Activated CD4-positive, alpha-beta T cell treated with anti-CD3 and anti-CD28 coated beads for 4 hours (primary cell): ENCODE measurements around the gene NBEAL2.

Experiments
- DNase-seq, 2 donors: peaks; one replicate each; pipeline ENCODE4 v3.0.0-alpha.2; 2020

NBEAL2 gene

DNA sequence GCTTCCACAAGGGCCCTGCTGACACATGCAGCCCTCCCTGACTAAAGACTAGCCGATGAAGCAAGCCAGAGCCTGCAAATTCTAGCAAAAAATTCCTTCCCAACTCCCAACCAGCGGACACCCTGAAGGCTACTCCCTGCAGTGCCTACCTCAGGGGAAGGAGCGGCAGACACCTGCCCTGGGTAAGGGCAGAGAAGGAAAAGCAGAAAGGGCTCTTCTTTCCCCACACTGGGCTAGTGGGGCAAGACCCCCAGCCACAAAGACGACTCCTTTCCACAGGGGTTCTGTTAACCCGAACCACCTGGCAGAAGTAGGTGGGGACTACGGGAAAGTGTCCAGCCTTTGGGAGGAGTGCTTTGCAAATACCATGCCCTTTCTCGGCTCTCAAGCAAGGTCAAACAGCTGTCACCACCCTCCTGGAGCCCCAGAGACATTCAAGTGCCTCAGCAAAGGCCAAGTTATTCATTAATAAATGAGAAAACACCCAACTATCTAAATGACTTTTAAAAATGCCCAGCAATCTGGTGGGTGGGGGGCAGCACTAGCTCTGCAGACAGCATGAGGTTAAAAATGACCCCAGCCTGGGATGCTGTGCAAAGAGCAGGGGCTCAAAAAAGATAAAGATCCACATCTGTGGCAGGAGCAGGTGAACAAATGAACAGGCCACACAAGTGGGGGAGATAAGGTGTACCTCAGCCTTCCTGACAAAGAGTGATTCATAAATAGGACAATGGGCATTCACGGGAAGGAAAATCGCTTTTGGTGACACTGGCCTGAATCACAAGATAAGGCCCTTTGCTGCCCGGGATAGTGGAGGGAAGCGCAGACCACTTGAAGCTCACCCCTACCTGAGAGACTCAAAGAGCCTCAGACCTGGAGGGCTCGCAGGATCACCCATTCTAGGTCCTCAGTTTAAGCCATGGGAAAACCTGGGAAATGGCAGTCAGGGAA lies 36.0 kb upstream of the NBEAL2 start:
- DNase-seq, result no peak

DNA sequence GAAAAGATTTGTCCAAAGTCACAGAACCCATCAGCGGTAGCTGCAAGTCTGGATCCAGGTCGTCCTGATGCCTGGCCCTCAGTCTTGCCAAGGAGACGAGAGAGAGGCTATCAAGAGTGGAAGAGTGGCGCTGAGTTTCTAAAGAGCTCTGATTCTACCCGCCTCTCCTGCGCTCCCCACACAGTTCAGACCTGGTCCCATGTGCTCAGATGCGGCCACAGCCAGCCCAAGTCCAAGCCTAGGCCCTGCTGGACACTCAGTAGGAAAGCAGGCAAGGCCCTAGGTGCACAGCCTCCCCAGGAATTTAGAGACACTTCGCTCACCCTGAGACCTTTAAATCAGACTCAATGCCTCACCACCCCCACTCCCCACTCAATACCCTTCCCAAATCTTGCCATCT lies 35.3 kb upstream of the NBEAL2 start:
- no peak for DNase-seq

DNA sequence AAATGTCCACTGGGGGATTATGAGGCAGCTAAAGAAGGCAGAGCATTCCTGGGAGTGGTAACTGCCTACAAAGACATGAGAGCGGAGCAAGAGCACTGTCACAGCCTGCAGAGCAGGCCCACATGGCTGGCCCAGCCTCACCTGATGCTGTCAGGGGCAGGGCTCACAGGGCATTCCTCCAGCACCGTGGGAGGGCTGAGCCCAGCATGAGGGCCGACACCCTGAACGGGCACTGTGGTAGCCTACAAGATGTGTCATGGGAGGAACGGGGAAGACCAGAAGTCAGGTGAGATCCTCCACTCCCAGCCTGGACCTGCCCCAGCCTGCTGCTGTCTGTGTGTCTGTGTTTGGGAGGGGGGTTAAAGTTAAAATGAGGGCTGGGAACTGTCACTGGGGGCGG lies 33.0 kb upstream of the NBEAL2 start:
- DNase-seq, result no peak

- DNase-seq, result peak; percentile 59 to 67
These were observed 32.5 kb upstream of the NBEAL2 start for GRCh38 chr3:46946856-46947545.

GRCh38 chr3:46947546-46947901 lies 31.9 kb upstream of the NBEAL2 start:
- no peak for DNase-seq

- DNase-seq, result peak; percentile 69 to 71
These were observed 31.3 kb upstream of the NBEAL2 start for GRCh38 chr3:46947981-46948791.

DNA sequence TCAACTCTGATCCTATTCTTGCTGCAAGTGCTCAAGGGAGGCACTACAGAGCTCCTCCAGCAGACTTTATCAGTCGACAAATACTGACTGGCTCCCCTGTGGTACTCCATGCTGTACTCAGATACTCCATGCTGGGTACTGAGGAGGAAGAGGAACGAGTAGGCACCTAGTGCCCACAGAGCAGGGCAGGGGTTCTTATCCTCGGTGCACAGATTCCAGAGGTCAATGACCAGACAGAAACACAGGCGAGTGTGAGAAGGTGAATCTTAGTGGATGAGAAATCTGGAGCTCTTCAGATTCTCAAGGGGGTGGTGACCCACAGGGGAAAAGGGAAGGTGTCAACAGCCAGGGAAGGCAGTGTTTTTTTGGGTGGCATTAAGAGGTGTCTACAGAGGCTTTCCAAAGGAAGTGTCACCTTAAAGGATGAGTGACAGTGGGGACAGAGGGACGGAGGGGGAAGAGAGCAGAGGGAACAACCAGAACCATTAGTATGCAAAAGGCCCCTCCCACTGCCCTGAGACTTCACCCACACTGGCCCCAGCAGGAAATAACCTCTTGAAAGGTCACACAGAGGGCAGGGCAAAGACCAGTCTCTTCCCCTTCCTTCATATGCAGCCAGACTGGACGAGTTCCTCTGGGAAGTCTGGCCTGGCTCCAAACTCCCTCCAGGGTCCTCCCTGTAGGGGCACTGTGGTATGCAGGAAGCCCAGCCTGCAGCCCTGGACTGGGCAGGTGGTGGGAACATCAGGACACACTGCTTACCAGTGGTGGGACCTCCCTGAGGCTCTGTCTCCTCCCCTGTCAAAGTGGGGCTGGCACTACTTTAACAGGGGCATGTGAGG lies 30.4 kb upstream of the NBEAL2 start:
- no peak for DNase-seq

DNA sequence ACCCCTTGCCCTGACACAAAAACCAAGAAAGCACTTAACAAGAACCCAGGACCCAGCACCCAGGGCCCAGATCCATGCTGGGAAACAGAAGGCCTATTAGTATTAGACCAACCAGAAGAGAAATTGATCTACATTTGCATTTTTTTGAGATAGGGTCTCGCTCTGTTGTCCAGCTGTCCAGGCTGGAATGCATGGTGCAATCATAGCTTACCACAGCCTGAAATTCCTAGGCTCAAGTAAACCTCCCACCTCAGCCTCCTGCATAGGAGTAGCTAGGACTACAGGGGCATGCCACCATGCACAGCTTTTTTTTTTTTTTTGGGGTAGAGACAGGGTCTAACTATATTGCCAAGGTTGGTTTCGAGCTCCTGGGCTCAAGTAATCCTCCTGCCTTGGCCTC lies 29.3 kb upstream of the NBEAL2 start:
- DNase-seq, result no peak

DNA sequence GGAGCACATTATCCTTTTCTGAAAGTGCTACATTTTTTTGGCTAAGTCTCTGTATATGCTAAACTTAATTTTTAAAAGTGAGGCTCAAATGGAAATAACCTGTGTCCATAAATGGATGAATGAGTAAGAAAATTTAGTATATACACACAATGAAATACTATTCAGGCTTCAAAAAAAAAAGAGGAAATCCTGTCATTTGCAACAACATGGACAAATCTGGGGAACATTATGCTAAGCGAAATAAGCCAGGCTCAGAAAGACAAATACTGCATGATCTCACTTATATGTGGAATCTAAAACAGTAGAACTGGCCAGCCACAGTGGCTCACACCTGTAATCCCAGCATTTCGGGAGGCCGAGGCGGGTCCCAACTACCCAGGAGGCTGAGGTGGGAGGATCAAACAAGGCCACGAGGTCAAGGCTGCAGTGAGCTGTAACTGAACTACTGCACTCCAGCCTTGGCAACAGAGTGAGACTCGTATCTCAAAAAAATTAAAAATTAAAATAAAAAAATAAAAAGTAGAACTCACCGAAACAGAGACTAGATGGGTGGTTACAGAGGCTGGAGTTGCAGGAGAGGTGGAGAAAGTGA lies 28.7 kb upstream of the NBEAL2 start:
- DNase-seq, result no peak

DNA sequence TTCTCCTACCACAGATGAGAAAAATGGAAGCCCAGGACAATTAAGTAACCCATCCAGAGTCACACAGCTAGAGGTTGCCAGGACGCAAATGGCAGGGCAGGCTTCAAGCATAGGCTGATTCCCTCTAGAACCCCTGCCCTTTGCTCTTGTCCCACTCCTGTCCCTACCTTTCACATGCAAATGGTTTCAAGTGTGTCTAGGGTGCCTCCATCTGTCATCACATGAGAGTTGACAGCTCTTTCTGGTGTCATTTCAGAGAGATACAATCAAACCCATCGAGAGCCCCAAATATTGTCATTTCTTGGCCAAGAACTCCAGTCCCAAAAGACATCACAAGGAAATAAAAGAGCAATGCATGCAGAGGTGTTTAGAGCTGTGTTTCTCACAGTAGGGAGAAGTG lies 26.7 kb upstream of the NBEAL2 start:
- no peak for DNase-seq

DNA sequence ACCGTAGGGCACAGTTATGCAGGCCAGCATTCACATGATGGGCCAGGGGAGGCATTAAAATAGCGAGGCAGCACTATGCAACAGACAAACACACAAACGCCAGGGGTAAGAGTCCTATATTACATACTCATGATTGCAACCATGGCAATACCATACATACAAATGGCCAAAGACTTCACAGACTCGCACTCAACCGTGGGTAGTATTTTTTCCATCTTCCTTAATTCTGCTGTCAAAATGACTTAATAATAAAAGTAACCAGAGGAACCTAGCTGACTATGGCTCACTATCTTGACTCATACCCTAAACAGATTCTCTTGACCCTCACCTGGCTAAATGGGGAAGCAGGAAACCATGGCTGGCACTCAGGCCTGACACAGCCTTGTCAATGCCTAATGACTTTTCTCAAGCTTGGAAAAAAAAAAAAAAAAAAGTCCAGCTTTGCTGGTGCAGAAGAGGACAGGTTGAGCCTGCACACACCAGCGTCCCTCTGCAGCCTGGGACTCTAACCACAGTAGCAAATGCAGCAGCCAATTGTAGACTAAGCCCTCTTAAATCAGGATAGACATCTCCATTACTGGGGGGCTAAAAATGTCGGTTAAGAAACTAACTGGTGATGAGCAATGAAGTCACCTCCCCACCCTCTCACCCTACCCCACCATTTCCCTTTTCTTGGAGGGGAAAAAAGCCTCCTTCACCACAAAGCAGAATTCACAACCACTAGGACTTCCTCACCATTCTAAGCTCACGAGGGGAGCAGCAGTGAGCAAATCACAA lies 26.0 kb upstream of the NBEAL2 start:
- DNase-seq, result no peak

DNA sequence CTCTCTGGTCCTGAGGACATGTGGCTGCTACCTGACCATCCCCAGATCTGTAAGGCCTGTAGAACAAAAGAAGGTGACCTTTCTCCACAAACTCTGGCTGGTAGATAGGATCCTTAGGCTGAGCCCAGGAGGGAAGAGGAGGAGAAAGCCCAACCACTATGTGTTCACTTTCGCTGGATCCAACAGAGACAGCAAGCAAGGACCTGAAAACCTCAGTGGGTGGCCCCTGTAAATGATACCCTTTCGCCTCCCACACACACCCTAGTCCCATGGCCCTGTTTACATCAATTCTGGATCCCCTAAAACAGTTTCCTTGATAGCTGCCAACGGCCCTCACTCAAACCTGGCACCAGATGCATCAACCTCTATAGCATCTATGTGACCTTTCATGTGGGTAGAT lies 25.3 kb upstream of the NBEAL2 start:
- DNase-seq, result no peak

- no peak for DNase-seq
These were observed 24.3 kb upstream of the NBEAL2 start for GRCh38 chr3:46955157-46955556.

DNA sequence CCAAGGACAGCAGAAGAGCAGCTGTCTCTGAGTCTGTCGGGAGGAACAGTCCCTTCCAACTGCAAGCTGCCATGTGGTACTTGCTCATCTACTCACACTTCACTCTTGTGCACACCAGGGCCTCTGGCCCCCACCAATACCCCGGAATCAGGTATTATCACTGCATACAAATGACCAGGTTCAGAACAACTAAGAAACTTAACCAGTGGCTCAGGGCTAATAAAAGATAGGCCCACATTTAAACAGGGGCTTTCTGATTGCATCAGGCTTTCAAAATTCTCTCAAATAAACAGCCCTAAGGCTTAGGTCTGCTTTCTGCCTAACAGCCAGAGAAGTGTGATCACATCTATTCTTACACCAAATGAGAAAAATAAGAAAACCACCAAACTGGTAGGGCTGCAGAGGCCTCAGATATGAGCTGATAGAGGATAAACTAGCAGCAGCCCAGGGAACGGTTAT lies 23.6 kb upstream of the NBEAL2 start:
- DNase-seq, result no peak

DNA sequence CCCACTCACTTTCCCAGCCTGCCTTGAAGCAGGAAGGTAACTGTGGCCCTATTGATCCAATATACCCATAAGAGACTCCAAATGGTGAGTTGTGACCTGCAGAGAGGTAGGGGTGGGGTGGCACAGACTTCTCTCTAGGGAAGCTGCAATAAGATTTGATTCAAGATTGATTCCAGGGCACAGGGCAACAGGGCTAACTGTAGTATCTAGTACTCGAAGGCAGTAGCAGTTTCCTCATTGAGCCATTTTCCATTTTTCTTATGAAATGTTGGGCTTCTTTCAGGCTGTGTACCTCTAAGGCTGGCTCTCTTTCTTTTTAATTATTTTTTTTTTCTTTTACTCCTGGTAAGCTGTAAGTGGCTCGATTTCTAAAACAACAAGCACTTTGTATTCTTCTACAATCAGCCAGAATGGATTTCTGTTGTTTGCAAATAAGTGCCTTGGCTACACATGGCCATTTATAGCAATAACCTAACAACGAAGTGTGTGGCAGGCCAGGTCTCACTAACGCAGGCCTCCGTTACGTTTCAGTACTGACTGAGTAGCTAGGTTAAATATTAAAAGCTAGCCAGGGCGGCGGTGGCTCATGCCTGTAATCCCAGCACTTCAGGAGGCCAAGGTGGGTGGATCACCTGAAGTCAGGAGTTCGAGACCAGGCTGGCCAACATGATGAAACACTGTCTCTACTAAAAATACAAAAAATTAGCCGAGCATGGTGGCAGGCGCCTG lies 22.2 kb upstream of the NBEAL2 start:
- DNase-seq, result no peak

DNA sequence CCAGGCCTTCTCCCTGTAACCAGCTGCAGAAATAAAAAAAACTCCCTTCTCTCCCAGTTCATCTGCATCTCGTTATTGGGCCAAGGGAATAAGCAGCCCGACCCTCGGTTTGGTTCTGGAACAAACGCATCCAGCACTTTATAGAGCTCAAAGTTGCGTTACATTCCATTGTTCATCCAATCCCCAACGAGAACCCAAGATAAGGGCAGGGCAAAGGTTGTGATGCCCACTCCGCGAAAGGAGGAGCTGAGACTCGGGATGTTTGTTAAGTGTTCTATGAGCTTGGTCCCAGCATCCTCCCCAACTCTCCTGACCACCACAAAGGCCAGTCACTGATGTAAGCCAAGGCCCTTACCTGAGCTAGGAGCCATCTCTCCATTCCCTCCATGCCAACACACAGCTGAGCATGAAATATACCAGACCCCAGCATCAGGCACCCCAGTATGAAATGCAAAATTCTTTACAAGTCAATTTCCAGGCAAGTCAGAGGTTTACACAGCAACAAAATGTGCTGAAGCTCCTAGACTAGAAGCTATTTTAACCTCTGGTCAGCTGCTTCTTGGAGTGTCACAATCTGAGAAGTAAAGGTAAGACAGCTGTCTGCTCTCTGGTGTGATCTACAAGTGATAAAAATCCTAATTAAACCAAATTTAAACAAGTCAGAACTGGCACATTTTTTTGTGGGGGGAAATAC lies 20.9 kb upstream of the NBEAL2 start:
- DNase-seq, result no peak

DNA sequence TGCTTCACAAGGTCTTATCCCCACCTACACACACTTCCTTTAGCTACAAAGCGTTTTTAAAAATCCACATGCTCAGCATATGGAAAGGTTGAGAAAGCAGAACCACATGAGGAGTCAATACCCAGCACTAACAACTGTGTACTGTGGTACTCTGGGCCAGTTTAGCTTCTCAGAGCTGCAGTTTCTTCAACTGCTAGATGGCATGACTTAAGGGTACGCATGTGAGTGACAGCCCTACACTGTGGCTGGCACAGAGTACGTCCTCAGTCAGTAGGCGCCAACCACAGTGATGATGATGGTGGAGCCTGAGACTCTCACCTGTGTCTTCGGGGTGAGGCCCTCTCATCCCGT lies 20.3 kb upstream of the NBEAL2 start:
- DNase-seq, result peak; percentile 51

- DNase-seq, result no peak
These were observed 19.3 kb upstream of the NBEAL2 start for GRCh38 chr3:46960081-46960701.

- DNase-seq, result no peak
These were observed 18.6 kb upstream of the NBEAL2 start for GRCh38 chr3:46960835-46961234.
